ENCODE data around the gene MCEMP1. TPM values are rescaled to one million over a fixed set of nuclear protein-coding genes. Genes with fewer than 3 reads are reported as not detected.
A peak's percentile ranks its signal among the peaks of the same experiment; 100 is the strongest.

MCEMP1 gene
- total and polyA plus RNA-seq, 12 donors, result 0.17 to 1.2 (median 0.30) TPM; not detected in 5

GRCh38 chr19:7650148-7650547 is 26.7 kb upstream of the MCEMP1 start:
- WGBS, 2 donors, result 29 to 39% methylated on average over 2 of the region's 2 CpGs
- Histone ChIP-seq H3K36me3 (peaks cover 0 to 13% (median 0%) of the 10 kb centered on the region in 9 donors), H3K27ac (no peak overlapping the region), H3K27me3 (peaks cover 0 to 38% (median 11%) of the 10 kb centered on the region in 7 donors), H3K4me1 (peaks cover 0 to 13% (median 0%) of the 10 kb centered on the region in 9 donors), H3K4me3 (no peak overlapping the region), H3K9me3 (no peaks in the 10 kb centered on the region)
- TF ChIP-seq CTCF (IDR thresholded peaks at IDR 0.05), result no peak
- DNase-seq (no peak), ATAC-seq (no peak)
- intact Hi-C loops (cut with DNase I), result loop anchor here in 7 of 10 donors (5.0 to 10.0 kb wide), 3 partner anchors 145 to 152 kb away; no protein-coding TSS in a partner anchor

- peak overlapping the region in 8 of 10 donors; percentile 8 to 47 (median 30) for H3K4me3 ChIP-seq
- 5 to 6% methylated on average over 28 of the region's 28 CpGs for WGBS, 2 donors
- intact Hi-C loops (cut with DNase I), result loop anchor here in 8 of 10 donors (1.0 to 10.0 kb wide), 6 partner anchors 28 to 150 kb away; partner anchors contain the start of gene TRAPPC5 (in 5 of the 8)
Measured at GRCh38 chr19:7652061-7652641, 24.7 kb upstream of the MCEMP1 start.

DNA sequence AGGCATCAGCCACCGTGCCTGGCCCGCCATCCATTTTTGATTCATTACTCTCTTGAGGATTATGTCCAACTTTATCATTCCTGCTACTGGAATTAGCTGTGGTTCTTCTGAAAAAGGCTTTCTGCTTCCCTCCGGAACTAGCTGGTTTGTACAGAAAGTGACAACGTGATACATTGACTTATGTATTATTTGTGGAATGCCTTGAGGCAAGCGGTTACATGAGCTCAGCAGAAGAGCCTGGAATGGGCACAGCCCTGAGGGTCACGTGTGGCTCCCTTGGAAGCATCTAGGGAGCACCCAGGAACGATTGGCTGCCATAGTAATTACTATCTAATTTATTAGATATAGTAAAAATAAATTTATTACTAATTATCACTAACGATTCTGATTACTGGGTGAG is 22.5 kb upstream of the MCEMP1 start:
- Histone ChIP-seq H3K9me3 (no peaks in the 10 kb centered on the region), H3K27me3 (peaks cover 0 to 15% (median 0%) of the 10 kb centered on the region in 7 donors), H3K27ac (peak overlapping the region in 1 of 10 donors; percentile 84), H3K4me3 (no peak overlapping the region), H3K36me3 (no peaks in the 10 kb centered on the region), H3K4me1 (peaks cover 0 to 37% (median 0%) of the 10 kb centered on the region in 9 donors)
- no peak for DNase-seq
- intact Hi-C loops (cut with DNase I), result loop anchor here in 7 of 10 donors (5.0 to 10.0 kb wide), 3 partner anchors 140 to 148 kb away; no protein-coding TSS in a partner anchor
- ATAC-seq, result no peak
- 60 to 63% methylated on average over 8 of the region's 8 CpGs for WGBS, 2 donors
- no peak for TF ChIP-seq CTCF (IDR thresholded peaks at IDR 0.05)

More at GRCh38 chr19:7652061-7652641, 24.7 kb upstream of the MCEMP1 start:
- DNase-seq, result peak; percentile 72 to 85
- Histone ChIP-seq H3K27ac (peak overlapping the region in 2 of 10 donors; percentile 35 to 74), H3K4me1 (peaks cover 0 to 23% (median 0%) of the 10 kb centered on the region in 9 donors), H3K9me3 (no peaks in the 10 kb centered on the region), H3K36me3 (peaks cover 0 to 2% (median 0%) of the 10 kb centered on the region in 9 donors), H3K27me3 (peaks cover 0 to 24% (median under 1%) of the 10 kb centered on the region in 7 donors)
- peak; percentile 93 to 99 (median 98) for TF ChIP-seq CTCF (IDR thresholded peaks at IDR 0.05)
- peak; percentile 78 to 92 (median 90) for ATAC-seq

GRCh38 chr19:7655581-7655980 is 21.3 kb upstream of the MCEMP1 start:
- no peak overlapping the region for H3K4me3 ChIP-seq
- DNase-seq (no peak), ATAC-seq (no peak)
- H3K9me3 ChIP-seq, result no peaks in the 10 kb centered on the region
- H3K27me3 ChIP-seq, result peaks cover 0 to 18% (median 0%) of the 10 kb centered on the region in 7 donors
- H3K36me3 ChIP-seq, result no peaks in the 10 kb centered on the region
- no peak for TF ChIP-seq CTCF (IDR thresholded peaks at IDR 0.05)
- intact Hi-C loops (cut with DNase I), result loop anchor here in 2 of 10 donors (10.0 kb wide), 1 partner anchor 139 kb away; no protein-coding TSS in a partner anchor
- H3K4me1 ChIP-seq, result peaks cover 0 to 37% (median 0%) of the 10 kb centered on the region in 9 donors
- 57 to 62% methylated on average over 8 of the region's 8 CpGs for WGBS, 2 donors
- H3K27ac ChIP-seq, result peak overlapping the region in 1 of 10 donors; percentile 84
